ENCODE data around the gene ATXN2L.

The ATXN2L gene

DNA sequence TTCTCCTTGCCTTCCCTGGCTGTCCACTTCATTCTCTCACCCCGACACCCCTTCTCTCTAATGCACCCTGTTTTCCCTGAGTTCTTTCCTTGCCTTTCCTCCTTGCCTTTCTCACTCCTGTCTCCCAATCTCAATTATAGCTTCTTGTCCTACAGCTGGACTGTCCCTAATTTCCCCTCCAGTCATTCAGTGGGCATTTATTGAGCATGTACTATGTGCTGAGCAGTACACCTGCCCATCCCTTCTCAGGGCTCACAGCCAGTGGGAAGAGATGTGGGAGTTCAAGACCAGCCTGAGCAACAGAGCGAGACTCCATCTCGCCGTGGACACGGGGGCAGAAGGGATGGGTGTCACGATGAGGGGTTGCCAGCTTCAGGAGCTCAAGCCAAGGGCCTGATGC lies 61.2 kb downstream of the ATXN2L start:
- TF ChIP-seq, protein P1, sequence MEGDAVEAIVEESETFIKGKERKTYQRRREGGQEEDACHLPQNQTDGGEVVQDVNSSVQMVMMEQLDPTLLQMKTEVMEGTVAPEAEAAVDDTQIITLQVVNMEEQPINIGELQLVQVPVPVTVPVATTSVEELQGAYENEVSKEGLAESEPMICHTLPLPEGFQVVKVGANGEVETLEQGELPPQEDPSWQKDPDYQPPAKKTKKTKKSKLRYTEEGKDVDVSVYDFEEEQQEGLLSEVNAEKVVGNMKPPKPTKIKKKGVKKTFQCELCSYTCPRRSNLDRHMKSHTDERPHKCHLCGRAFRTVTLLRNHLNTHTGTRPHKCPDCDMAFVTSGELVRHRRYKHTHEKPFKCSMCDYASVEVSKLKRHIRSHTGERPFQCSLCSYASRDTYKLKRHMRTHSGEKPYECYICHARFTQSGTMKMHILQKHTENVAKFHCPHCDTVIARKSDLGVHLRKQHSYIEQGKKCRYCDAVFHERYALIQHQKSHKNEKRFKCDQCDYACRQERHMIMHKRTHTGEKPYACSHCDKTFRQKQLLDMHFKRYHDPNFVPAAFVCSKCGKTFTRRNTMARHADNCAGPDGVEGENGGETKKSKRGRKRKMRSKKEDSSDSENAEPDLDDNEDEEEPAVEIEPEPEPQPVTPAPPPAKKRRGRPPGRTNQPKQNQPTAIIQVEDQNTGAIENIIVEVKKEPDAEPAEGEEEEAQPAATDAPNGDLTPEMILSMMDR (conservative IDR thresholded peaks at IDR 0.05; ENCODE audit: low read depth, low read length) = no peak
- H3K4me3 ChIP-seq (ENCODE audit: low read depth, low read length) = no peak overlapping the region
- DNase-seq (ENCODE audit: low read depth) = no peak
